Esophagus squamous epithelium (tissue), 4 donors: ENCODE data around the gene CDH13.

Source experiments
- POLR2A ChIP-seq, 4 donors: fragments of 450-650 bp; IDR thresholded peaks; one replicate each; pipeline ENCODE4 v1.6.1; 2017; ENCODE audit warnings: antibody characterized with exemption in 4 of 4, mild to moderate bottlenecking in 4 of 4, moderate library complexity in 3 of 4
- TF ChIP-seq, protein P1 (sequence below), 6 experiments: fragments of 450-650 bp in 4 of 6; fragments of 200-600 bp in 2 of 6; sonication (generic) in 2 of 6; IDR thresholded peaks; one replicate each; pipeline ENCODE4 v1.5.1; 2016 to 2019; ENCODE audit warnings: antibody characterized with exemption in 6 of 6, mild to moderate bottlenecking in 4 of 6, moderate library complexity in 4 of 6

DNA sequence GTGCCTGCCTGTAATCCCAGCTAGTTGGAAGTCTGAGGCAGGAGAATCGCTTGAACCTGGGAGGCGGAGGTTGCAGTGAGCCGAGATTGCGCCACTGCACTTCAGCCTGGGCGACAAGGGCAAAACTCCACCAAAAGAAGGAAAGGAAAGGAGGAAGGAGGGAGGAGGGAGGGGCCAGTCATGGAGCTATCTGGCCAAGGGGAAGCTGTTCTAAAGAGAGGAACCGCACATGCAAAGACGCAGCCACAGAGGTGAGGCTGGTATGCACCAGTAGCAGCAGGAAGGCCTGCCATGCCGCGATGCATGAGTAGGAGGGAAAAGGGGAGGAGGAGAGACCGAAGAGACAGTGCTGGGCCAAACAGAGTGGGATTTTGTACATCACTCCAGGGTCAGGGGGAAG lies 1216.9 kb downstream of the CDH13 start:
- TF ChIP-seq, protein P1, sequence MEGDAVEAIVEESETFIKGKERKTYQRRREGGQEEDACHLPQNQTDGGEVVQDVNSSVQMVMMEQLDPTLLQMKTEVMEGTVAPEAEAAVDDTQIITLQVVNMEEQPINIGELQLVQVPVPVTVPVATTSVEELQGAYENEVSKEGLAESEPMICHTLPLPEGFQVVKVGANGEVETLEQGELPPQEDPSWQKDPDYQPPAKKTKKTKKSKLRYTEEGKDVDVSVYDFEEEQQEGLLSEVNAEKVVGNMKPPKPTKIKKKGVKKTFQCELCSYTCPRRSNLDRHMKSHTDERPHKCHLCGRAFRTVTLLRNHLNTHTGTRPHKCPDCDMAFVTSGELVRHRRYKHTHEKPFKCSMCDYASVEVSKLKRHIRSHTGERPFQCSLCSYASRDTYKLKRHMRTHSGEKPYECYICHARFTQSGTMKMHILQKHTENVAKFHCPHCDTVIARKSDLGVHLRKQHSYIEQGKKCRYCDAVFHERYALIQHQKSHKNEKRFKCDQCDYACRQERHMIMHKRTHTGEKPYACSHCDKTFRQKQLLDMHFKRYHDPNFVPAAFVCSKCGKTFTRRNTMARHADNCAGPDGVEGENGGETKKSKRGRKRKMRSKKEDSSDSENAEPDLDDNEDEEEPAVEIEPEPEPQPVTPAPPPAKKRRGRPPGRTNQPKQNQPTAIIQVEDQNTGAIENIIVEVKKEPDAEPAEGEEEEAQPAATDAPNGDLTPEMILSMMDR (IDR thresholded peaks at IDR 0.05): no peak
- no peak for TF ChIP-seq POLR2A (IDR thresholded peaks at IDR 0.05)
